IMR-90 (cell line): Measurements from ENCODE around the gene MBOAT1. TPM values are rescaled to one million over a fixed set of nuclear protein-coding genes. Genes with fewer than 3 reads are reported as not detected.

Experiments used
- ATAC-seq: fragments of 200-7000 bp; cut with Tn5 transposase; 2 replicates; pipeline ENCODE4 v1.9.1; 2020; ENCODE audit warnings: low read depth, mild to moderate bottlenecking, moderate library complexity
- BruUV-seq: library from RNA; stranded (reverse); fragments of 400-500 nt; replicated peaks from 2 replicates; lab custom pipeline; 2021; lab: Mats Ljungman, UMichigan
- CTCF ChIA-PET: fragments of 300-600 bp; formaldehyde crosslinking; extraction: SDS; loops from one replicate; lab custom pipeline; 2021; ENCODE audit warnings: antibody characterized with exemption; lab: Yijun Ruan, JAX
- POLR2A ChIA-PET: fragments of 300-600 bp; sonication (Branson Sonifier 250); formaldehyde crosslinking; loops from one replicate; lab custom pipeline; 2022; ENCODE audit warnings: antibody characterized with exemption; ENCODE audit not compliant: unreplicated experiment; lab: Charles Lee
- DNase-seq: peaks from one replicate; pipeline ENCODE4 v3.0.0; 2013
- H2AFZ ChIP-seq: replicated peaks from 2 replicates; pipeline ENCODE3; 2013; ENCODE audit warnings: low read length, mild to moderate bottlenecking; ENCODE audit not compliant: poor library complexity
- H2AK5ac ChIP-seq: 2 replicates; pipeline ENCODE4 v1.6.1; 2013; ENCODE audit warnings: low read depth, low read length, inconsistent platforms
- H2AK9ac ChIP-seq: replicated peaks from 2 replicates; pipeline ENCODE3; 2013; ENCODE audit warnings: mild to moderate bottlenecking, low read depth, low read length, moderate library complexity; ENCODE audit not compliant: poor library complexity
- H2BK120ac ChIP-seq: 2 replicates; pipeline ENCODE4 v1.6.1; 2013; ENCODE audit warnings: low read depth, low read length, inconsistent platforms
- H2BK15ac ChIP-seq: 3 replicates; pipeline ENCODE4 v1.6.1; 2013; ENCODE audit warnings: low read depth, low read length, inconsistent platforms
- H2BK20ac ChIP-seq: 2 replicates; pipeline ENCODE4 v1.6.1; 2013; ENCODE audit warnings: low read depth, mild to moderate bottlenecking, inconsistent platforms, low read length, moderate library complexity
- H2BK5ac ChIP-seq: 2 replicates; pipeline ENCODE4 v1.6.1; 2013; ENCODE audit warnings: mild to moderate bottlenecking, low read depth, low read length, inconsistent platforms; ENCODE audit not compliant: poor library complexity, severe bottlenecking
- H3K14ac ChIP-seq: replicated peaks from 2 replicates; pipeline ENCODE4 v1.6.1; 2013; ENCODE audit warnings: low read depth, low read length, inconsistent platforms
- H3K18ac ChIP-seq: 2 replicates; pipeline ENCODE4 v1.6.1; 2013; ENCODE audit warnings: low read depth, low read length, control low read depth
- H3K23ac ChIP-seq: 2 replicates; pipeline ENCODE4 v1.6.1; 2013; ENCODE audit warnings: low read depth, low read length, inconsistent platforms
- H3K27ac ChIP-seq: 2 replicates; pipeline ENCODE4 v1.5.1; 2013; ENCODE audit warnings: mild to moderate bottlenecking, control low read depth, low read length; ENCODE audit not compliant: insufficient read depth
- H3K27me3 ChIP-seq: 2 replicates; pipeline ENCODE4 v1.6.1; 2013; ENCODE audit warnings: low read length; ENCODE audit not compliant: control insufficient read depth, insufficient read depth
- H3K36me3 ChIP-seq: 2 replicates; pipeline ENCODE4 v1.6.1; 2013; ENCODE audit warnings: low read length, mixed read lengths; ENCODE audit not compliant: control insufficient read depth, insufficient read depth
- H3K4ac ChIP-seq: 2 replicates; pipeline ENCODE4 v1.6.1; 2013; ENCODE audit warnings: low read depth, low read length, inconsistent platforms
- H3K4me1 ChIP-seq: 2 replicates; pipeline ENCODE4 v1.6.1; 2013; ENCODE audit warnings: low read length, mixed read lengths; ENCODE audit not compliant: control insufficient read depth, insufficient read depth
- H3K4me2 ChIP-seq: 2 replicates; pipeline ENCODE4 v1.6.1; 2013; ENCODE audit warnings: low read depth, mild to moderate bottlenecking, control low read depth, low read length, moderate library complexity
- H3K4me3 ChIP-seq: 2 replicates; pipeline ENCODE4 v1.5.1; 2013; ENCODE audit warnings: low read depth, mild to moderate bottlenecking, control low read depth, low read length, moderate library complexity; ENCODE audit not compliant: insufficient read depth
- H3K56ac ChIP-seq: 2 replicates; pipeline ENCODE4 v1.6.1; 2013; ENCODE audit warnings: low read length, inconsistent platforms; ENCODE audit not compliant: insufficient read depth; ENCODE audit errors: extremely low read depth
- H3K79me1 ChIP-seq, 2 experiments: 2 replicates each; pipeline ENCODE4 v1.6.1; 2013; ENCODE audit warnings: low read length in 2 of 2, inconsistent platforms in 1 of 2, low read depth in 1 of 2
- H3K9ac ChIP-seq: 2 replicates; pipeline ENCODE4 v1.6.1; 2013; ENCODE audit warnings: low read depth, low read length, control low read depth
- H3K9me1 ChIP-seq: 2 replicates; pipeline ENCODE4 v1.6.1; 2013; ENCODE audit warnings: low read length, inconsistent platforms; ENCODE audit not compliant: insufficient read depth
- H3K9me3 ChIP-seq: 2 replicates; pipeline ENCODE4 v1.6.1; 2013; ENCODE audit warnings: low read length; ENCODE audit not compliant: control insufficient read depth, insufficient read depth
- H4K20me1 ChIP-seq: 2 replicates; pipeline ENCODE4 v1.6.1; 2013; ENCODE audit warnings: low read length, inconsistent platforms; ENCODE audit not compliant: insufficient read depth
- H4K5ac ChIP-seq: 2 replicates; pipeline ENCODE4 v1.6.1; 2013; ENCODE audit warnings: mild to moderate bottlenecking, low read depth, low read length, control low read depth
- H4K8ac ChIP-seq, 2 experiments: 2 replicates each; pipeline ENCODE4 v1.6.1; 2013; ENCODE audit warnings: low read depth in 2 of 2, low read length in 2 of 2, control low read depth in 1 of 2, inconsistent platforms in 1 of 2
- H4K91ac ChIP-seq: 2 replicates; pipeline ENCODE4 v1.6.1; 2013; ENCODE audit warnings: low read depth, low read length, inconsistent platforms; ENCODE audit not compliant: insufficient read depth
- CHD1 ChIP-seq: IDR thresholded peaks from 2 replicates; pipeline ENCODE4 v1.6.1; 2012; ENCODE audit warnings: low read depth, low read length, improper control_type of control experiment
- MAFK ChIP-seq: IDR thresholded peaks from 2 replicates; pipeline ENCODE4 v1.6.1; 2012; ENCODE audit warnings: low read depth, low read length, improper control_type of control experiment
- SMC3 ChIP-seq: fragments of 150-350 bp; IDR thresholded peaks from 2 replicates; pipeline ENCODE4 v1.6.1; 2016; ENCODE audit warnings: low read depth, mild to moderate bottlenecking, antibody characterized with exemption, low read length, moderate library complexity
- WGBS, 2 experiments: methylation state at CpG; one replicate each; pipeline versions ENCODE4 v1.1.5 to v1.1.7; 2013; ENCODE audit warnings: missing lambda C conversion rate in 2 of 2; ENCODE audit not compliant: insufficient read length in 1 of 2; ENCODE audit errors: extremely low coverage in 2 of 2; 5-methylcytosine and 5-hydroxymethylcytosine counted together
- dilution Hi-C: fragments of 300-500 bp; cut with HindIII; formaldehyde crosslinking; loops from one replicate; pipeline ENCODE4 v1.14.3; 2018; ENCODE audit warnings: low sequenced_read_pairs; ENCODE audit not compliant: unreplicated experiment
- in situ Hi-C: fragments of 300-500 bp; cut with MboI; formaldehyde crosslinking; loops from 3 replicates; pipeline ENCODE4 v1.14.3; 2019; ENCODE audit warnings: low sequenced_read_pairs, inconsistent platforms, mixed read lengths
- intact Hi-C: fragments of 100-400 bp; cut with micrococcal nuclease; formaldehyde crosslinking; loops from 2 replicates; pipeline ENCODE4 v1.10.0; 2022
- polyA plus RNA-seq, 3 experiments: library from polyadenylated mRNA; depleted of rRNA; stranded (reverse); fragments of >200 nt; gene quantifications; 2 replicates each; pipeline ENCODE4 v1.2.3, GENCODE V29; 2012; ENCODE audit warnings: low replicate concordance in 1 of 3
- total RNA-seq: library from RNA; depleted of rRNA; stranded (reverse); fragments of >200 nt; gene quantifications from 2 replicates; pipeline ENCODE4 v1.2.3, GENCODE V29; 2012

Gene MBOAT1
- total and polyA plus RNA-seq, 2 of the 4 experiments (the other 2 are of a cell fraction) = 1.6 to 4.7 TPM

DNA sequence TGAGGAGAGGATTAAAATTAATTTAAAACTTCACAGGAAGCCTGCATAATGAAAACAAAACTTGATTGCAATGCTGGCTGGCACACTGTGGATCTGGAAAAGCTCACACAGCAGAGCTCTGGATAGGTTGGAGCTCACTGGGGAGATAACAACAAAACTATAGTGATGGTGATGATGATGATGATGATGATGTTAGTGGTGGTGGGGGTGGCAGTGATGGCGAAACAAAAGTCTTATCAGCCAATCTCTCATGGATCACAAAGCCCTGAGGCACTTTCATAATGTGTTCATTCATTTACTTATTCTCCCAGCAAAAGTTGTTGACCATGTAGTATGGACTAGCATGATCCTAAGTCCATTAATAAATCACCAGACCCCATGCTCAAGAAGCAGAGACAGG, 152.0 kb downstream of the MBOAT1 start:
- DNase-seq = no peak
- H2BK5ac ChIP-seq = no peak overlapping the region
- H3K4me2 ChIP-seq = no peak overlapping the region
- H3K4ac ChIP-seq = no peak overlapping the region
- no TSS peak for BruUV-seq
- ChIA-PET POLR2A (no interaction called here), CTCF (no interaction called here)
- no peak overlapping the region for H4K5ac ChIP-seq
- TF ChIP-seq MAFK = no peak
- TF ChIP-seq SMC3 = no peak
- no peak for TF ChIP-seq CHD1
- H4K91ac ChIP-seq = no peak overlapping the region
- H2AFZ ChIP-seq = no peak overlapping the region
- H3K9me1 ChIP-seq = no peaks in the 10 kb centered on the region
- no peak overlapping the region for H3K14ac ChIP-seq
- H2AK5ac ChIP-seq = no peak overlapping the region
- no peak overlapping the region for H4K8ac ChIP-seq
- H3K79me1 ChIP-seq = no peaks in the 10 kb centered on the region
- no peak overlapping the region for H3K18ac ChIP-seq
- no peak overlapping the region for H3K56ac ChIP-seq
- in situ Hi-C loops (no loop called here), dilution Hi-C loops (no loop called here), intact Hi-C loops (no loop called here)
- no peaks in the 10 kb centered on the region for H3K27me3 ChIP-seq
- no peak overlapping the region for H2BK120ac ChIP-seq
- no peak overlapping the region for H2BK15ac ChIP-seq
- WGBS, 2 experiments = no CpG with 5 or more reads among the region's 1 CpG
- no peak overlapping the region for H2BK20ac ChIP-seq
- no peaks in the 10 kb centered on the region for H3K4me1 ChIP-seq
- no peak overlapping the region for H3K23ac ChIP-seq
- no peaks in the 10 kb centered on the region for H3K36me3 ChIP-seq
- no peak overlapping the region for H3K27ac ChIP-seq
- H3K4me3 ChIP-seq = no peak overlapping the region
- no peaks in the 10 kb centered on the region for H4K20me1 ChIP-seq
- no peaks in the 10 kb centered on the region for H3K9me3 ChIP-seq
- ATAC-seq = no peak
- H3K9ac ChIP-seq = no peak overlapping the region
- H2AK9ac ChIP-seq = no peak overlapping the region
